ENCODE measurements around the gene WDR1.

The WDR1 gene

DNA sequence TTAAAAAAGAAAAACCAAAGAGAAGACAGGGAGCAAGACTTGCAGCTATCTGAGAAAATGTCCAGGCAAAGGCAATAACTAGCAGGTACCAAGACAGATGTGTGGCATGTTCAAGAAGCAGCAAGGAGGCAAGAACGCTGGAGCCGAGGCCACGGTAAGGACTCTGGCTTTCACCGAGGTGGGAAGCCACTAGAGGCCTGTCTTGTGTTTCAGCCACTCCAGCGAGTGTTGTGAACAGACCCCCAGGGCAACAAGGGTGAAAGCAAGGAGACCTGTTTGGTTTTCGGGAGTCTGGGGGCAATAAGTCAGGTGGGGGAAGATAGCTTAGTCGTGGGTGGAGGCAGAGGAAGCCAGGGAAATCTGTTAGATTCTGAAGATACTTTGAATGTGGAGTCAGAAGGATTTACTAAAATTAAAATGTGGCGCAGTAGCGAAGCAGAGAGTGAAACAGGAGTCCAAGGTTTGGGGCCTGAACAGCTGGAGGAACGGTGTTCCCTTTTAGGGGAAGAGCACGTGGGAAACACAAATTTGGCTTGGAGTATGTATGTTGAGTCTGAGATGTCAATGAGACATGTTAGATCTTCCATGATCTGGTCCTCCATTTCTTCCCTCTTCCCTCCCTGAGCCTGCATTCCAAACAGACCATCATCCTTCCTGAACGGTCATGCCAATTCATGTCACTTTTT lies 3.1 kb downstream of the WDR1 start:
- no peak for DNase-seq
- Mint-ChIP-seq H3K4me3 (peak overlapping the region; percentile 95), H3K27ac (peak overlapping the region; percentile 75), H3K9me3 (no peaks in the 10 kb centered on the region), H3K36me3 (ENCODE audit: low read depth) (peaks cover 65% of the 10 kb centered on the region), H3K27me3 (no peaks in the 10 kb centered on the region), H3K4me1 (peaks cover 88% of the 10 kb centered on the region)
- ATAC-seq: no peak

DNA sequence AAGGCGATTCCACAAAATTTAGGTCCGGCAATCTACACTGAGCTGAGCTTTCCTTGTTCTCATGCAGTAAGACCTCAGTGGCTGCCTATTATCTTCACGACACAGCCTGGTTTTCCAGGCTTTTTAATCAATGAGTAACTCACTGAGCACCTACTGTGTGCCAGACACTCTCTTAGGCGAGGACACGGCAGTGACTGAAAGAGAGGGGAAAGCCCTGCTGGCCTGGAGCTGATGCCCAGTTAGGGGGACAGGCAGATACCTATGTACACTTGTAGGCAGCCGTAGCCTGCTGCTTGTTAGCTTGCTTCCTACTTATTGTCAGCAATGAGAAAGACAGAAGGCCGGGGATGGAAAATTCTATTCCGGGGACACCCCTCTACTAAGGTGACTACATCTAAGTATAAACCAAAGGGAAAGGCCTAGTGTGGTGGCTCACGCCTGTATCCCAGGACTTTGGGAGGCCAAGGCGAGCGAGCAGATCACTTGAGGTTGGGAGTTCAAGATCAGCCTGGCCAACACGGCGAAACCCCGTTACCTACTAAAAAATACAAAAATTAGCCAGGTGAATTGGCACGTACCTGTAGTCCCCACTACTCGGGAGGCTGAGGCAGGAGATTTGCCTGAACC lies 3.8 kb downstream of the WDR1 start:
- peak overlapping the region; percentile 95 for H3K4me3 Mint-ChIP-seq
- H3K27me3 Mint-ChIP-seq: no peaks in the 10 kb centered on the region
- peaks cover 88% of the 10 kb centered on the region for H3K4me1 Mint-ChIP-seq
- ATAC-seq: no peak
- DNase-seq: no peak
- H3K9me3 Mint-ChIP-seq: no peaks in the 10 kb centered on the region
- H3K36me3 Mint-ChIP-seq (ENCODE audit: low read depth): peaks cover 69% of the 10 kb centered on the region
- peak overlapping the region; percentile 75 for H3K27ac Mint-ChIP-seq

- H3K4me3 Mint-ChIP-seq: peak overlapping the region; percentile 71
- peak overlapping the region; percentile 94 for H3K27ac Mint-ChIP-seq
- H3K27me3 Mint-ChIP-seq: no peaks in the 10 kb centered on the region
- H3K9me3 Mint-ChIP-seq: no peaks in the 10 kb centered on the region
- DNase-seq (no peak), ATAC-seq (no peak)
- H3K36me3 Mint-ChIP-seq (ENCODE audit: low read depth): peaks cover 77% of the 10 kb centered on the region
- peaks cover 94% of the 10 kb centered on the region for H3K4me1 Mint-ChIP-seq
Observed at GRCh38 chr4:10111067-10111801, 5.4 kb downstream of the WDR1 start.

GRCh38 chr4:10109995-10110670 lies 6.5 kb downstream of the WDR1 start:
- ATAC-seq (peak; percentile 2), DNase-seq (no peak)
- Mint-ChIP-seq H3K36me3 (ENCODE audit: low read depth) (peaks cover 76% of the 10 kb centered on the region), H3K4me1 (peaks cover 99% of the 10 kb centered on the region), H3K27ac (peak overlapping the region; percentile 94), H3K27me3 (no peaks in the 10 kb centered on the region), H3K9me3 (no peaks in the 10 kb centered on the region), H3K4me3 (peak overlapping the region; percentile 71)

- H3K9me3 Mint-ChIP-seq: no peaks in the 10 kb centered on the region
- peak; percentile 55 for ATAC-seq
Observed at GRCh38 chr4:10108818-10109783, 7.5 kb downstream of the WDR1 start.

DNA sequence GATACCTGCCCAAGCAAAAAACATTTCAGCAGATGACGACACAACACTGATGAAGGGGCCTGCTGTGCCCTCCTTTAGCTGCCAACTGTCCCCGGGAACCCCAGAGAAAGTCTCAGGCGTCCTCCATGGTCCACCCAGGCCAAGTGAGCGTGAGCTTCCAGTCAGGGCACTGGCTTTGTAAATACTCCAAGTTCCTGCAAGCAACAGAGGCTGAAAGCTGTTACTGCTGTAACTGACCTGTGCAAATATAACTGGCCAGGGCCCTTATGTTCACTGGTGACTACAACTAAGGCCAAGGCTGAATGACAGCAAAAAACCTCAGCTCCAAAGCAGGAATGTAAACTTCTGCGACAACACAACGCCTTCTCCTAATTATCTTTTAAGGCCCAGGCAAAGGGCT lies 8.2 kb downstream of the WDR1 start:
- Mint-ChIP-seq H3K36me3 (ENCODE audit: low read depth) (peaks cover 73% of the 10 kb centered on the region), H3K27ac (peak overlapping the region; percentile 94), H3K27me3 (no peaks in the 10 kb centered on the region), H3K4me1 (peaks cover 98% of the 10 kb centered on the region), H3K9me3 (no peaks in the 10 kb centered on the region), H3K4me3 (no peak overlapping the region)
- ATAC-seq: no peak
- DNase-seq: no peak

More at GRCh38 chr4:10108818-10109783, 7.5 kb downstream of the WDR1 start:
- peak; percentile 50 for DNase-seq
- peak overlapping the region; percentile 71 for H3K4me3 Mint-ChIP-seq
- H3K27ac Mint-ChIP-seq: peak overlapping the region; percentile 94
- no peaks in the 10 kb centered on the region for H3K27me3 Mint-ChIP-seq
- H3K4me1 Mint-ChIP-seq: peaks cover 99% of the 10 kb centered on the region
- peaks cover 76% of the 10 kb centered on the region for H3K36me3 Mint-ChIP-seq (ENCODE audit: low read depth)

GRCh38 chr4:10107111-10108091 lies 9.2 kb downstream of the WDR1 start:
- H3K4me1 Mint-ChIP-seq: peaks cover 99% of the 10 kb centered on the region
- no peaks in the 10 kb centered on the region for H3K27me3 Mint-ChIP-seq
- H3K27ac Mint-ChIP-seq: peak overlapping the region; percentile 94
- DNase-seq: no peak
- peaks cover 74% of the 10 kb centered on the region for H3K36me3 Mint-ChIP-seq (ENCODE audit: low read depth)
- ATAC-seq: no peak
- H3K9me3 Mint-ChIP-seq: no peaks in the 10 kb centered on the region
- peak overlapping the region; percentile 81 for H3K4me3 Mint-ChIP-seq

- H3K4me3 Mint-ChIP-seq: peak overlapping the region; percentile 81
Observed at GRCh38 chr4:10106421-10107039, 10.1 kb downstream of the WDR1 start.

DNA sequence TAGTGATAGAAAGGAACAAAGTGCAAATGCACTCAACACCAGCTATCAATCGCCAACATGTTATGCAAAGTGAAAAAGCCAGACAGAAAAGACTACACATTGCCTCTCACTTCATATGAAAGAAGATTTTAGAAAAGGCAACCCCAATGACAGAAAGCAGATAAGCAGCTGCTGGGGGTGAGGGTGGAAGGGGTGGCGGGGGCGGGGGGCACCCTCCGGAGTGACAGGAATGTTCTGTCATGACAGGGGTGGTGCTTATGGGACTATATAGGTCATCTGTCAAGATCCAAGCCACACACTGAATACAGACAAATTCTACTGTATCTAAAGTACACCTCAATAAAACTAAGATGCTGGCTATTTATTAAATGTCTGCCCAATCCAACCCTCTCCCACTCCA lies 10.7 kb downstream of the WDR1 start:
- Mint-ChIP-seq H3K4me1 (peaks cover 99% of the 10 kb centered on the region), H3K36me3 (ENCODE audit: low read depth) (peaks cover 72% of the 10 kb centered on the region), H3K4me3 (peak overlapping the region; percentile 81), H3K27me3 (no peaks in the 10 kb centered on the region), H3K27ac (peak overlapping the region; percentile 94), H3K9me3 (no peaks in the 10 kb centered on the region)
- DNase-seq (no peak), ATAC-seq (no peak)

More at GRCh38 chr4:10106421-10107039, 10.1 kb downstream of the WDR1 start:
- peaks cover 75% of the 10 kb centered on the region for H3K36me3 Mint-ChIP-seq (ENCODE audit: low read depth)
- ATAC-seq (peak; percentile 91), DNase-seq (peak; percentile 77)
- peaks cover 99% of the 10 kb centered on the region for H3K4me1 Mint-ChIP-seq
- no peaks in the 10 kb centered on the region for H3K27me3 Mint-ChIP-seq
- peak overlapping the region; percentile 94 for H3K27ac Mint-ChIP-seq
- H3K9me3 Mint-ChIP-seq: no peaks in the 10 kb centered on the region

DNA sequence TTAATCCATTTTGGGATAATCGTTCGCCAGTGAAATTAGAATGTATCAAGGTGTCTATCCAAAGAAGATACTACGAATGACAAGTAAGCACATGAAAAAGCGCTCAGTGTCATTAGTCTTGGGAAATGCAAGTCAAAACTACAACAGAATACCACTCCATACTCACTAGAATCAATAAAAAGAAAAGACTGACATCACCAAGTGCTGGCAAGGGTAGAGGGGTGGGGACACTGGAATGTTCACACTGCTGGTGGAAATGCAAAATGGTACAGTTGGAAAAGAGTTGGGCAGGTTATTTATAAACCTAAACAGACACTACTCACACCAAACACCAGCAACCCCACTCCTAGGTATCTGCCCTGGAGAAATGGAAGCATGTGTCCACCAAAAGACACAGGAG lies 11.2 kb downstream of the WDR1 start:
- DNase-seq (no peak), ATAC-seq (no peak)
- Mint-ChIP-seq H3K4me1 (peaks cover 99% of the 10 kb centered on the region), H3K27ac (peak overlapping the region; percentile 94), H3K36me3 (ENCODE audit: low read depth) (peaks cover 76% of the 10 kb centered on the region), H3K27me3 (no peaks in the 10 kb centered on the region), H3K4me3 (peak overlapping the region; percentile 81), H3K9me3 (no peaks in the 10 kb centered on the region)

DNA sequence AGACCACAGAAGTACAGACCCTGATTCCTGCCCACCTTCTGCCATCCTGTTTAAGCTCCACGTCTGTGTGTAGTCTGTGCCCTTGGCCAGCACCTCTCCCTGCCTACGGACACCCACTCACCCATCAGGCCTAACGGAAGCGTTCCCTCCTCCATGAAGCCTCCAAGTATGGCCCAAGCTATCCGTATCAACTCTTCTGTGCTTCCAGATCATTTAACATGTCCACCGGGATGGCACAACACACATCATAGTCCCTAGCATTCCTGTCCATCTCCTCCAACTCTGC lies 11.7 kb downstream of the WDR1 start:
- no peak for ATAC-seq
- H3K4me1 Mint-ChIP-seq: peaks cover 99% of the 10 kb centered on the region
- no peaks in the 10 kb centered on the region for H3K27me3 Mint-ChIP-seq
- peak overlapping the region; percentile 94 for H3K27ac Mint-ChIP-seq
- peak overlapping the region; percentile 81 for H3K4me3 Mint-ChIP-seq
- peaks cover 77% of the 10 kb centered on the region for H3K36me3 Mint-ChIP-seq (ENCODE audit: low read depth)
- no peaks in the 10 kb centered on the region for H3K9me3 Mint-ChIP-seq
- no peak for DNase-seq

GRCh38 chr4:10104211-10104990 lies 12.2 kb downstream of the WDR1 start:
- H3K27me3 Mint-ChIP-seq: no peaks in the 10 kb centered on the region
- peaks cover 78% of the 10 kb centered on the region for H3K36me3 Mint-ChIP-seq (ENCODE audit: low read depth)
- peaks cover 99% of the 10 kb centered on the region for H3K4me1 Mint-ChIP-seq
- no peaks in the 10 kb centered on the region for H3K9me3 Mint-ChIP-seq
- DNase-seq (no peak), ATAC-seq (no peak)
- peak overlapping the region; percentile 94 for H3K27ac Mint-ChIP-seq
- peak overlapping the region; percentile 81 for H3K4me3 Mint-ChIP-seq

All from activated naive CD8-positive, alpha-beta T cell treated with anti-CD3 and anti-CD28 coated beads, Interleukin-2, amount 50 U/mL, for 24 hours (primary cell).